HUES64 (cell line): ENCODE measurements around the gene NKD2.

ENCODE experiments used
- H3K27ac ChIP-seq: 2 replicates; pipeline ENCODE4 v1.7.0; 2013; ENCODE audit warnings: low read depth, low read length, inconsistent platforms
- H3K27me3 ChIP-seq: 2 replicates; pipeline ENCODE4 v1.6.1; 2013; ENCODE audit warnings: mild to moderate bottlenecking, low read length; ENCODE audit not compliant: insufficient read depth
- H3K36me3 ChIP-seq: 2 replicates; pipeline ENCODE4 v1.6.1; 2013; ENCODE audit warnings: mild to moderate bottlenecking, low read length; ENCODE audit not compliant: insufficient read depth
- H3K4me1 ChIP-seq: 2 replicates; pipeline ENCODE4 v1.6.1; 2013; ENCODE audit warnings: mild to moderate bottlenecking, low read length, moderate library complexity; ENCODE audit not compliant: insufficient read depth
- H3K4me3 ChIP-seq: 2 replicates; pipeline ENCODE4 v1.5.1; 2013; ENCODE audit warnings: mild to moderate bottlenecking, low read length, moderate library complexity
- H3K9ac ChIP-seq: 2 replicates; pipeline ENCODE4 v1.6.1; 2013; ENCODE audit warnings: mild to moderate bottlenecking, low read depth, low read length
- H3K9me3 ChIP-seq: 2 replicates; pipeline ENCODE4 v1.6.1; 2013; ENCODE audit warnings: low read depth, low read length; ENCODE audit not compliant: insufficient read depth
- WGBS: fragments of 150-250, 120-280 bp; methylation state at CpG from one replicate; pipeline ENCODE4 v1.1.7; 2013; ENCODE audit warnings: missing lambda C conversion rate; 5-methylcytosine and 5-hydroxymethylcytosine counted together

NKD2 gene

GRCh38 chr5:1033178-1033577 is 24.6 kb downstream of the NKD2 start:
- WGBS = 93% methylated on average over 26 of the region's 26 CpGs
- Histone ChIP-seq H3K27ac (no peak overlapping the region), H3K36me3 (no peaks in the 10 kb centered on the region), H3K27me3 (no peaks in the 10 kb centered on the region), H3K9me3 (no peaks in the 10 kb centered on the region), H3K9ac (no peak overlapping the region), H3K4me3 (no peak overlapping the region), H3K4me1 (peaks cover 4% of the 10 kb centered on the region; the same call in 1 of the 2 replicates)

- Histone ChIP-seq H3K9ac (no peak overlapping the region), H3K36me3 (no peaks in the 10 kb centered on the region), H3K9me3 (no peaks in the 10 kb centered on the region), H3K27ac (no peak overlapping the region), H3K4me3 (no peak overlapping the region), H3K27me3 (no peaks in the 10 kb centered on the region), H3K4me1 (peaks cover 4% of the 10 kb centered on the region; the same call in 1 of the 2 replicates)
- WGBS = 94% methylated on average over 29 of the region's 29 CpGs
Measured at GRCh38 chr5:1033606-1034420, 25.2 kb downstream of the NKD2 start.

GRCh38 chr5:1034421-1034905 is 25.9 kb downstream of the NKD2 start:
- H3K27ac ChIP-seq = no peak overlapping the region
- H3K4me3 ChIP-seq = no peak overlapping the region
- no peaks in the 10 kb centered on the region for H3K27me3 ChIP-seq
- WGBS = 95% methylated on average over 17 of the region's 17 CpGs
- peaks cover 4% of the 10 kb centered on the region; the same call in 1 of the 2 replicates for H3K4me1 ChIP-seq
- no peak overlapping the region for H3K9ac ChIP-seq
- H3K36me3 ChIP-seq = no peaks in the 10 kb centered on the region
- H3K9me3 ChIP-seq = no peaks in the 10 kb centered on the region

GRCh38 chr5:1034986-1035385 is 26.4 kb downstream of the NKD2 start:
- no peak overlapping the region for H3K9ac ChIP-seq
- 88% methylated on average over 2 of the region's 2 CpGs for WGBS
- no peaks in the 10 kb centered on the region for H3K27me3 ChIP-seq
- no peaks in the 10 kb centered on the region for H3K36me3 ChIP-seq
- H3K4me3 ChIP-seq = no peak overlapping the region
- H3K9me3 ChIP-seq = no peaks in the 10 kb centered on the region
- peaks cover 4% of the 10 kb centered on the region; the same call in 1 of the 2 replicates for H3K4me1 ChIP-seq
- no peak overlapping the region for H3K27ac ChIP-seq

- Histone ChIP-seq H3K36me3 (no peaks in the 10 kb centered on the region), H3K9me3 (no peaks in the 10 kb centered on the region), H3K9ac (no peak overlapping the region), H3K4me3 (no peak overlapping the region), H3K27me3 (no peaks in the 10 kb centered on the region), H3K4me1 (no peaks in the 10 kb centered on the region), H3K27ac (no peak overlapping the region)
- 96% methylated on average over 25 of the region's 25 CpGs for WGBS
Measured at GRCh38 chr5:1035421-1036405, 27.1 kb downstream of the NKD2 start.

GRCh38 chr5:1036504-1037122 is 28.0 kb downstream of the NKD2 start:
- no peaks in the 10 kb centered on the region for H3K36me3 ChIP-seq
- H3K9ac ChIP-seq = no peak overlapping the region
- H3K9me3 ChIP-seq = no peaks in the 10 kb centered on the region
- no peak overlapping the region for H3K27ac ChIP-seq
- 95% methylated on average over 22 of the region's 22 CpGs for WGBS
- no peak overlapping the region for H3K4me3 ChIP-seq
- no peaks in the 10 kb centered on the region for H3K27me3 ChIP-seq
- no peaks in the 10 kb centered on the region for H3K4me1 ChIP-seq

GRCh38 chr5:1037123-1037670 is 28.6 kb downstream of the NKD2 start:
- no peaks in the 10 kb centered on the region for H3K9me3 ChIP-seq
- 92% methylated on average over 16 of the region's 16 CpGs for WGBS
- H3K4me1 ChIP-seq = no peaks in the 10 kb centered on the region
- H3K36me3 ChIP-seq = no peaks in the 10 kb centered on the region
- no peaks in the 10 kb centered on the region for H3K27me3 ChIP-seq
- H3K9ac ChIP-seq = no peak overlapping the region
- H3K4me3 ChIP-seq = no peak overlapping the region
- no peak overlapping the region for H3K27ac ChIP-seq

GRCh38 chr5:1037671-1038416 is 29.2 kb downstream of the NKD2 start:
- Histone ChIP-seq H3K4me1 (no peaks in the 10 kb centered on the region), H3K9ac (no peak overlapping the region), H3K36me3 (no peaks in the 10 kb centered on the region), H3K27me3 (no peaks in the 10 kb centered on the region), H3K27ac (no peak overlapping the region), H3K4me3 (no peak overlapping the region), H3K9me3 (no peaks in the 10 kb centered on the region)
- 93% methylated on average over 43 of the region's 43 CpGs for WGBS

GRCh38 chr5:1038417-1039209 is 30.0 kb downstream of the NKD2 start:
- Histone ChIP-seq H3K27ac (no peak overlapping the region), H3K4me1 (no peaks in the 10 kb centered on the region), H3K36me3 (no peaks in the 10 kb centered on the region), H3K9me3 (no peaks in the 10 kb centered on the region), H3K27me3 (no peaks in the 10 kb centered on the region), H3K9ac (no peak overlapping the region), H3K4me3 (no peak overlapping the region)
- WGBS = 84% methylated on average over 27 of the region's 28 CpGs

GRCh38 chr5:1039210-1039548 is 30.6 kb downstream of the NKD2 start:
- H3K9me3 ChIP-seq = no peaks in the 10 kb centered on the region
- 85% methylated on average over 16 of the region's 16 CpGs for WGBS
- H3K4me3 ChIP-seq = no peak overlapping the region
- no peaks in the 10 kb centered on the region for H3K36me3 ChIP-seq
- H3K27me3 ChIP-seq = no peaks in the 10 kb centered on the region
- no peak overlapping the region for H3K9ac ChIP-seq
- no peak overlapping the region for H3K27ac ChIP-seq
- H3K4me1 ChIP-seq = no peaks in the 10 kb centered on the region
